Upper lobe of right lung (tissue), 1 donor: ENCODE results near the gene CDH15. TPM values are rescaled to one million over a fixed set of nuclear protein-coding genes. Genes with fewer than 3 reads are reported as not detected.

ENCODE experiments used
- ATAC-seq: fragments of 200-7000 bp; cut with Tn5 transposase; one replicate; pipeline ENCODE4 v1.9.1; 2020; ENCODE audit warnings: mild to moderate bottlenecking, moderate library complexity
- DNase-seq: peaks from one replicate; pipeline ENCODE4 v3.0.0-alpha.2; 2020
- H3K27ac ChIP-seq: fragments of 200-600 bp; one replicate; pipeline ENCODE4 v1.8.0; 2022
- H3K27me3 ChIP-seq: fragments of 200-600 bp; one replicate; pipeline ENCODE4 v1.8.0; 2022; ENCODE audit warnings: mild to moderate bottlenecking
- H3K36me3 ChIP-seq: fragments of 200-600 bp; one replicate; pipeline ENCODE4 v1.8.0; 2022
- H3K4me1 ChIP-seq: fragments of 200-600 bp; one replicate; pipeline ENCODE4 v1.8.0; 2022
- H3K4me3 ChIP-seq: fragments of 200-600 bp; one replicate; pipeline ENCODE4 v1.8.0; 2022; ENCODE audit warnings: mild to moderate bottlenecking
- H3K9me3 ChIP-seq: fragments of 200-600 bp; one replicate; pipeline ENCODE4 v1.8.0; 2022
- intact Hi-C: fragments of 100-400 bp; cut with DNase I; formaldehyde crosslinking; loops from one replicate; pipeline ENCODE4 v1.11.0; 2022
- total RNA-seq: library from RNA; stranded (reverse); fragmentation: NEBNext Ultra II Directional; extraction: Animal tissue kit (Norgen Biotek cat#: 25700); gene quantifications from one replicate; pipeline ENCODE4 v1.2.1, GENCODE V29; 2021
- TF ChIP-seq, protein P1 (sequence below): fragments of 200-600 bp; IDR thresholded peaks from one replicate; pipeline ENCODE4 v1.8.0; 2022; ENCODE audit warnings: antibody characterized with exemption
- donor health status: DM: no; HTN: yes; CAD: no; lungs with severe emphysema.

The CDH15 gene
- total RNA-seq, 1 donor from 2014 or later: 0.43 TPM

DNA sequence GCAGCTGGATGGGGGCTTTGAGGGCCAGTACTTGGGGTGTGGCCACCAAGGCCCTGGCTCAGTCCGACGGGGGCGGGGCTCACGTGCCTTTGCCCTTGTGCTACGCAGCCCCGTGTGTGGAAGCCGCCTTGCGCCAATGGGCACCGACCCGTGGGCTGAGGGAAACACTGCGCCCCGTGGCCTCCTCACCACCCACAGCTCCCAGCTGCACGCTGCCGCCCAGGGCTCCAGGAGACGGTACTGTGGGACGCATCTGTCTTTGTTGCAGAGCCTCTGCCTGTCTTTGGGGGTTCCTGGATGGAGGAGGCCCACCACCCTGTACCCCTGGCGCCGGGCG lies 7.6 kb downstream of the CDH15 start:
- intact Hi-C loops: no loop called here
- no peak for ATAC-seq
- H3K4me1 ChIP-seq: no peaks in the 10 kb centered on the region
- TF ChIP-seq, protein P1, sequence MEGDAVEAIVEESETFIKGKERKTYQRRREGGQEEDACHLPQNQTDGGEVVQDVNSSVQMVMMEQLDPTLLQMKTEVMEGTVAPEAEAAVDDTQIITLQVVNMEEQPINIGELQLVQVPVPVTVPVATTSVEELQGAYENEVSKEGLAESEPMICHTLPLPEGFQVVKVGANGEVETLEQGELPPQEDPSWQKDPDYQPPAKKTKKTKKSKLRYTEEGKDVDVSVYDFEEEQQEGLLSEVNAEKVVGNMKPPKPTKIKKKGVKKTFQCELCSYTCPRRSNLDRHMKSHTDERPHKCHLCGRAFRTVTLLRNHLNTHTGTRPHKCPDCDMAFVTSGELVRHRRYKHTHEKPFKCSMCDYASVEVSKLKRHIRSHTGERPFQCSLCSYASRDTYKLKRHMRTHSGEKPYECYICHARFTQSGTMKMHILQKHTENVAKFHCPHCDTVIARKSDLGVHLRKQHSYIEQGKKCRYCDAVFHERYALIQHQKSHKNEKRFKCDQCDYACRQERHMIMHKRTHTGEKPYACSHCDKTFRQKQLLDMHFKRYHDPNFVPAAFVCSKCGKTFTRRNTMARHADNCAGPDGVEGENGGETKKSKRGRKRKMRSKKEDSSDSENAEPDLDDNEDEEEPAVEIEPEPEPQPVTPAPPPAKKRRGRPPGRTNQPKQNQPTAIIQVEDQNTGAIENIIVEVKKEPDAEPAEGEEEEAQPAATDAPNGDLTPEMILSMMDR: no peak
- H3K27ac ChIP-seq: no peak overlapping the region
- H3K4me3 ChIP-seq: no peak overlapping the region
- DNase-seq: no peak
- H3K27me3 ChIP-seq: peaks cover 24% of the 10 kb centered on the region
- no peaks in the 10 kb centered on the region for H3K9me3 ChIP-seq
- no peaks in the 10 kb centered on the region for H3K36me3 ChIP-seq

DNA sequence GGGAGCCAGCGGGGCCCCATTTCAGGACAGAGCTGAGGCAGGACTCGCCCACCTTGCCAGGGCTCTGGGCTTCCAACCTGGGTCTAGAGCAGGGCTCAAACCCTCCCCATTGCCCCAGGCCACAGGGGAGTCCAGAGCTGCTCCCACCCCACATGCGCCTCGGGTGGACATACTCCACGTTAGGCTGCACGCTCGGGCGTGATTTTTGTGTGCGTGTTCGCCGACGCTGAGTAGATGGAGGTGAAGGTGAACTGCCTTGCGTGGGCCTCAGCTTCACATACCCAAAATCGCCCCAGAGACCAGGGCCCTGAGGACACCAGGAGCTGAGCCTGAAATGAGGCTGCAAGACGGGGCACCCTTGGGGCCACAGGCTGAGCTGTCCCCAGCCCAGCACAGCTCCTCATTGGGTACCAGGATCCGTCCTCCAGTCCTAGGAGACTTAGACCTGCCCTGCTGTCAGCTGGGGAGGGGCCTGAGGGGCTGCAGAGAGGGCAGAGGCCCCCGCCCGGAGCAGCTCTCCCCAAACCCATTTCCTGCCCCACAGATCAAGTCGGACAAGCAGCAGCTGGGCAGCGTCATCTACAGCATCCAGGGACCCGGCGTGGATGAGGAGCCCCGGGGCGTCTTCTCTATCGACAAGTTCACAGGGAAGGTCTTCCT lies 8.2 kb downstream of the CDH15 start:
- DNase-seq (no peak), ATAC-seq (no peak)
- intact Hi-C loops: no loop called here
- Histone ChIP-seq H3K27me3 (peaks cover 24% of the 10 kb centered on the region), H3K36me3 (no peaks in the 10 kb centered on the region), H3K4me3 (no peak overlapping the region), H3K4me1 (no peaks in the 10 kb centered on the region), H3K27ac (no peak overlapping the region), H3K9me3 (no peaks in the 10 kb centered on the region)
- TF ChIP-seq, protein P1: no peak

DNA sequence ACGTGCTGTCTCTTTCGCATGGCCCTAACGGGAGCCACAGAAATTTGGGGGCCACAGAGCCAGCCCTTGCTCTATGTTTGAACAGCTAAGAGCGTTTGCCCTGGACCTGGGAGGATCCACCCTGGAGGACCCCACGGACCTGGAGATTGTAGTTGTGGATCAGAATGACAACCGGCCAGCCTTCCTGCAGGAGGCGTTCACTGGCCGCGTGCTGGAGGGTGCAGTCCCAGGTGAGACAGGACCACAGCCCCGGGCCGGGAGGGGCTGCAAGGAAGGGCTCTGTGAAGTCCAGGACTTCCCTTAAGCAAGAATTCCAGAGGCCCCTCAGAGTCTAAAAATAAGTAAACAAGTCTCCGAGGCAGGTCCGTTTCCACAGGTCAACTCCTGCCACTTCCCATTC lies 11.9 kb downstream of the CDH15 start:
- H3K4me1 ChIP-seq: no peaks in the 10 kb centered on the region
- ATAC-seq (no peak), DNase-seq (no peak)
- intact Hi-C loops: no loop called here
- peaks cover 16% of the 10 kb centered on the region for H3K27me3 ChIP-seq
- no peaks in the 10 kb centered on the region for H3K36me3 ChIP-seq
- H3K9me3 ChIP-seq: no peaks in the 10 kb centered on the region
- no peak overlapping the region for H3K27ac ChIP-seq
- H3K4me3 ChIP-seq: no peak overlapping the region
- TF ChIP-seq, protein P1: no peak

DNA sequence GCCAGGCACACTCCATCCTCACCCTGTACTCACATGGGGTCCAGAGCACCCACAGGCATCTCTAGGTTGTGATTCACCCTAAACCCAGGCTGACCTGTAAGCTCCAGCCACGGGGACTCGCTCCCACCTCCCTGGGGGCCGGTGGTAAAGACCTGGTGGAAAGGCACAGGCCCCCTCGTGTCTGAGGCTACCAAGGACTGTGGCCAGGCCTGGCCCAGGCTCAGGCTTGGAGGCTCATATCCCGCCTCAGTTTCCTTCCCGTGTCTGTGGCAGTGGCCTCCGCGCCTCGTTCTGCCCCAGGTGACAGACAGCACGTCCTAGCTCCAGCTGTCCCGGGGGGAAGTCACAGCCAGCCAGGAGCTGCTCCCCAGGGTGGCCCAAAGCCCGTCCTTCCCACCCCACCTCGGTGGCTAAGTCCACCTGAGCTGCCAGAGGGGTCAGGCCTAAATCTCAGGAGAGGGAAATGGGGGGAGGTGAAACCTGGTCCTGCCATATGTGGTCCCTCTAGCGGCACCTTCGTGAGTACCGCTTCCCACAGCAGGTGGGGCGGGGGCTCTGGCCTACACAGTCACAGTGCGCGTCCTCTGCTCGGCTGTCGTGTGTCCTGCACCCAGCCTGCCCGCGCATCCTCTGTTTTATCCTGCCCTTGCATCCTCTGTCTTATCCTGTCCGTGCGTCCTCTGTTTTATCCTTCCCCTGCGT lies 12.6 kb downstream of the CDH15 start:
- intact Hi-C loops: no loop called here
- ATAC-seq: no peak

DNA sequence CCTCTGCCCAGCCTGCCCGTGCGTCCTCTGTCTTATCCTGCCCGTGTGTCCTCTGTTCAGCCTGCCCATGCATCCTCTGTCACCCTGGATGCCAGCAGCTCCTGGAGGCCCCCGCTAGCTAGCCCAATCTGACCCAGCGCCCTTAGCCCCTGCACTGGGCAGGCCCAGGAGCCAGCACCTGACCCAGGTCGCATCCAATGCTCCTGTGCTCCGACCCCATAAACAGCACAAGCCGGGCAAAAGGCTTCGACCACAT lies 13.1 kb downstream of the CDH15 start:
- Histone ChIP-seq H3K4me1 (no peaks in the 10 kb centered on the region), H3K27me3 (peaks cover 16% of the 10 kb centered on the region), H3K36me3 (no peaks in the 10 kb centered on the region), H3K27ac (no peak overlapping the region), H3K9me3 (no peaks in the 10 kb centered on the region), H3K4me3 (no peak overlapping the region)
- TF ChIP-seq, protein P1: no peak
- intact Hi-C loops: no loop called here
- DNase-seq (no peak), ATAC-seq (no peak)

More for the DNA sequence above, 12.6 kb downstream of the CDH15 start:
- H3K9me3 ChIP-seq: no peaks in the 10 kb centered on the region
- TF ChIP-seq, protein P1: no peak
- no peaks in the 10 kb centered on the region for H3K4me1 ChIP-seq
- H3K36me3 ChIP-seq: no peaks in the 10 kb centered on the region
- no peak overlapping the region for H3K4me3 ChIP-seq
- no peak for DNase-seq
- H3K27me3 ChIP-seq: peaks cover 16% of the 10 kb centered on the region
- no peak overlapping the region for H3K27ac ChIP-seq
